ENCODE results near the gene IGSF22. TPM values are rescaled to one million over a fixed set of nuclear protein-coding genes. Genes with fewer than 3 reads are reported as not detected.

Gene IGSF22
- total and polyA plus RNA-seq, 8 donors = 0.18 to 8.3 (median 0.56) TPM; not detected in 4

DNA sequence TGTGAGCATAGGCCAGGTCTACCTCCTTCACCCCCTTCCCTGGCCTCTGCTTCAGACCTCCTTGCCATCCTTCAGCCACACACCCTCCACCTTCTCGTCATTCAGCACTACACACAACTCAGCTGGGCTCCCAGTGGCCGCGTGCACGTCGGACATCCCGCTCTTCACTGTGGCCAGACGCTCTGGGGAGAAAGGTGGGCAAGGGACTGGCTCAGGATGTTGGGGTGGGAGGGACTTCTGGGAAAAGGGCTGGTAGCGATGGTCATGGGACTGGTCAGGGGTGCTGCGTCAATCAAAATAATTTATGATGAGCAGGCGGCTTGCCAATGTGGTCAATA, 11.6 kb downstream of the IGSF22 start:
- no peaks in the 10 kb centered on the region for H3K9me3 ChIP-seq
- no peak overlapping the region for H3K4me3 ChIP-seq
- H3K4me1 ChIP-seq = no peaks in the 10 kb centered on the region
- TF ChIP-seq, protein P1, sequence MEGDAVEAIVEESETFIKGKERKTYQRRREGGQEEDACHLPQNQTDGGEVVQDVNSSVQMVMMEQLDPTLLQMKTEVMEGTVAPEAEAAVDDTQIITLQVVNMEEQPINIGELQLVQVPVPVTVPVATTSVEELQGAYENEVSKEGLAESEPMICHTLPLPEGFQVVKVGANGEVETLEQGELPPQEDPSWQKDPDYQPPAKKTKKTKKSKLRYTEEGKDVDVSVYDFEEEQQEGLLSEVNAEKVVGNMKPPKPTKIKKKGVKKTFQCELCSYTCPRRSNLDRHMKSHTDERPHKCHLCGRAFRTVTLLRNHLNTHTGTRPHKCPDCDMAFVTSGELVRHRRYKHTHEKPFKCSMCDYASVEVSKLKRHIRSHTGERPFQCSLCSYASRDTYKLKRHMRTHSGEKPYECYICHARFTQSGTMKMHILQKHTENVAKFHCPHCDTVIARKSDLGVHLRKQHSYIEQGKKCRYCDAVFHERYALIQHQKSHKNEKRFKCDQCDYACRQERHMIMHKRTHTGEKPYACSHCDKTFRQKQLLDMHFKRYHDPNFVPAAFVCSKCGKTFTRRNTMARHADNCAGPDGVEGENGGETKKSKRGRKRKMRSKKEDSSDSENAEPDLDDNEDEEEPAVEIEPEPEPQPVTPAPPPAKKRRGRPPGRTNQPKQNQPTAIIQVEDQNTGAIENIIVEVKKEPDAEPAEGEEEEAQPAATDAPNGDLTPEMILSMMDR (IDR thresholded peaks at IDR 0.05) = no peak
- TF ChIP-seq POLR2AphosphoS5 (IDR thresholded peaks at IDR 0.05) = no peak
- TF ChIP-seq POLR2A (IDR thresholded peaks at IDR 0.05) = no peak
- TF ChIP-seq EP300 (IDR thresholded peaks at IDR 0.05) = no peak
- intact Hi-C loops (cut with DNase I; ENCODE audit: low total_unique reads) = loop anchor here (10.0 kb wide), 1 partner anchor 70 kb away; no protein-coding TSS in a partner anchor
- H3K36me3 ChIP-seq = no peaks in the 10 kb centered on the region
- DNase-seq = no peak
- 81 to 96% (median 85%) methylated on average over 10 of the region's 10 CpGs for WGBS, 5 donors
- no peak overlapping the region for H3K27ac ChIP-seq
- H3K27me3 ChIP-seq = no peaks in the 10 kb centered on the region

DNA sequence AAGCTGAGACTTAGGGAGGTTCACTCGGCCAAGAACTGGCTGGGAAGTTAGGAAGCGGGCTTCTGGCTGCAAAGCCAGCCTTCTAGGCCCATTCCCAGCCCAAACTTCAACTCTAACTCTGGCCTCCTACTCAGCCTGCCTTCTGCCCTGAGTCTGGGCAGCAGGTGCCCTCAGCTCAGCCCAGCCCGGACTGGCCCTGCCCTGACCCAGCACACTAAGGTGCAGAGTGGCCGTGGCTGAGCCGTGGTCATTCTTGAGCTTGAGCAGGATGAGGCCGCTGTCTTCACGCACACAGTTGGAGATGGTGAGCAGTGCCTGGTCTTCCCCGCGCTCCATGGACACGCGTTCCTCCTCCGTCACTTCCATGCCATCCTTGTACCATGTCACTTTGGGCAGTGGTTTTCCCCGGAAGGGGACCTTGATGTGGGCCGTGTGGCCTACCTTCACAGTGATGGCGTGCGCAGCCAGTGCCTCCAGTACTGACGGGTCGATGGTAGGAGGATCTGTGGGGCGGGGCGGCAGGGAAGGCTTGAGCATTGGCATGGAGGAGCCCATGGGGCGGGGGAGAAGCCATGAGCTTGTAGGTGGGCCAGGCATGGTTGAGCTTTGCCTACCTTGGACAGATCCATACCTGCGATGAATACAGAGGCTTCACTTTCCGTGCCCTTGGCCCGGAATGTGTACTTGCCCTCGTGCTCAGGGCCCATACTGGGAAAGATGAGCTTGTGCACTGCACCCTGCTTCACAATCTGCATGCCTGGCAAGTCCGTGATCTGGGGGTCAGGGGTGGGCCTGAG, 12.1 kb downstream of the IGSF22 start:
- Histone ChIP-seq H3K27ac (no peak overlapping the region), H3K4me3 (no peak overlapping the region), H3K27me3 (no peaks in the 10 kb centered on the region), H3K4me1 (no peaks in the 10 kb centered on the region), H3K9me3 (no peaks in the 10 kb centered on the region), H3K36me3 (no peaks in the 10 kb centered on the region)
- intact Hi-C loops (cut with DNase I; ENCODE audit: low total_unique reads) = loop anchor here (10.0 kb wide), 1 partner anchor 69 kb away; no protein-coding TSS in a partner anchor
- 90 to 92% (median 91%) methylated on average over 24 to 26 of the region's 26 CpGs for WGBS, 5 donors
- TF ChIP-seq EP300 (IDR thresholded peaks at IDR 0.05) (no peak), POLR2A (IDR thresholded peaks at IDR 0.05) (no peak), POLR2AphosphoS5 (IDR thresholded peaks at IDR 0.05) (no peak)
- TF ChIP-seq, protein P1 (IDR thresholded peaks at IDR 0.05) = no peak
- DNase-seq = no peak

DNA sequence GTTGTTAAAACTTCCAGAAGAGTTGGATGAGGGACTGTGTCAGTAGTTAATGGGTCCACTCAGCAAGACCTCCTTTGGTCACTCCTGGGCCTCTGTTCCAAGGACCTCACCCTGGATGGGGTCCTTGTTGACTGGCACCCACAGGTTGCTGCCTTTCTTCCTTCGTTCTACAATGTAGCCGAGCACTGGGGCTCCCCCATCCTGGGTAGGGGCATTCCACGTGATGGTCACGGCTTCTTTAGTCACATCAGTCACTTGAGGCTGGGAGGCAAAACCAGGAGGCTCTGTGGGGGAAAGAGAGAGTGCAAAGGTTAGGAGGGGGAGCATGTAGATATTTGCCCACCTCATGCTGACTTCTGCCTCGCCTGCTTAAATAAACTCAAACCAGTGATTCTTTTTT, 15.4 kb downstream of the IGSF22 start:
- WGBS, 5 donors = 68 to 83% (median 78%) methylated on average over 5 of the region's 5 CpGs
- TF ChIP-seq POLR2A (IDR thresholded peaks at IDR 0.05) = no peak
- TF ChIP-seq, protein P1 (IDR thresholded peaks at IDR 0.05) = no peak
- peaks cover 9 to 15% (median 14%) of the 10 kb centered on the region in 4 donors for H3K4me1 ChIP-seq
- H3K27ac ChIP-seq = no peak overlapping the region
- H3K9me3 ChIP-seq = no peaks in the 10 kb centered on the region
- no peaks in the 10 kb centered on the region for H3K36me3 ChIP-seq
- H3K27me3 ChIP-seq = peaks cover 0 to 11% (median 0%) of the 10 kb centered on the region in 3 donors
- intact Hi-C loops (cut with DNase I; ENCODE audit: low total_unique reads) = loop anchor here (10.0 kb wide), 1 partner anchor 66 kb away; no protein-coding TSS in a partner anchor
- no peak for DNase-seq
- H3K4me3 ChIP-seq = no peak overlapping the region

DNA sequence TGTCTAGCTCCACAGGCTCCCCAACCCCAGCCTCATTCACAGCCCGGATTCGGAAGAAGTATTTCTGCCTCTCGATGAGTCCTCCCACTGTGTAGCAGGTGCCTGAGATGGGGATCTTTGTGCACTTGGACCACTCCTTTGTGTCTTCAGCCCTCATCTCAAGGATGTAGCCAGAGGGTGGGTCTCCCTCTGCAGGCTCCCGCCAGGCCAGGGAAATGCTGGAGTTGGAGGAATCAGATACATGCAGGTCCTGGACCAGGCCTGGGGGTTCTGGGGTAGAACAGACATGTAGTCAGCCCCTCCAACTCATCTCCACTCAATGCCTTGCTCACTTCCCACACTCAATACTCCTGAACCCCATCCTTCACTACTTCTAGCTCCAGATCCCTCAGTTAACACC, 16.6 kb downstream of the IGSF22 start:
- H3K27me3 ChIP-seq = peaks cover 0 to 12% (median 0%) of the 10 kb centered on the region in 3 donors
- H3K4me3 ChIP-seq = no peak overlapping the region
- peaks cover 14 to 26% (median 24%) of the 10 kb centered on the region in 4 donors for H3K4me1 ChIP-seq
- no peaks in the 10 kb centered on the region for H3K36me3 ChIP-seq
- intact Hi-C loops (cut with DNase I; ENCODE audit: low total_unique reads) = no loop called here
- WGBS, 5 donors = 89 to 97% (median 94%) methylated on average over 4 of the region's 4 CpGs
- no peaks in the 10 kb centered on the region for H3K9me3 ChIP-seq
- TF ChIP-seq POLR2A (IDR thresholded peaks at IDR 0.05) = no peak
- TF ChIP-seq EP300 (IDR thresholded peaks at IDR 0.05) = no peak
- TF ChIP-seq, protein P1 (IDR thresholded peaks at IDR 0.05) = no peak
- no peak for TF ChIP-seq POLR2AphosphoS5 (IDR thresholded peaks at IDR 0.05)
- DNase-seq = no peak
- H3K27ac ChIP-seq = no peak overlapping the region

Measured in stomach (tissue), 9 donors.